AG04450 (cell line): Measurements from ENCODE around the gene EXOC1. TPM values are rescaled to one million over a fixed set of nuclear protein-coding genes. Genes with fewer than 3 reads are reported as not detected.
A peak's percentile ranks its signal among the peaks of the same experiment; 100 is the strongest.

Source experiments
- CTCF ChIA-PET: fragments of 300-600, 350-600 bp; formaldehyde crosslinking; extraction: SDS; loops from one replicate; lab custom pipeline; 2022; ENCODE audit warnings: antibody characterized with exemption, inconsistent platforms; lab: Charles Lee
- POLR2A ChIA-PET: fragments of 350-600 bp; formaldehyde crosslinking; extraction: SDS; loops from one replicate; lab custom pipeline; 2021; ENCODE audit warnings: antibody characterized with exemption, inconsistent platforms; lab: Yijun Ruan, JAX
- DNase-seq: peaks from one replicate; pipeline ENCODE4 v3.0.0-alpha.2; 2011; ENCODE audit warnings: low read depth, low spot score
- H3K27ac ChIP-seq: one replicate; pipeline ENCODE4 v1.5.1; 2012; ENCODE audit warnings: low read depth, low read length, control low read depth
- H3K27me3 ChIP-seq: one replicate; pipeline ENCODE4 v1.6.0; 2012; ENCODE audit warnings: low read length; ENCODE audit not compliant: control insufficient read depth, insufficient read depth
- H3K4me3 ChIP-seq: 2 replicates; pipeline ENCODE4 v1.5.1; 2011; ENCODE audit warnings: mild to moderate bottlenecking, low read depth, low read length, control low read depth
- H3K9me3 ChIP-seq: 2 replicates; pipeline ENCODE4 v1.5.1; 2012; ENCODE audit warnings: low read length; ENCODE audit not compliant: control insufficient read depth, insufficient read depth
- polyA plus RNA-seq: library from polyadenylated mRNA; depleted of rRNA; stranded (reverse); fragments of >200 nt; gene quantifications from 2 replicates; pipeline ENCODE4 v1.2.3, GENCODE V29; 2011
- TF ChIP-seq, protein P1 (sequence below): IDR thresholded peaks from 2 replicates; pipeline ENCODE4 v1.5.1; 2011; ENCODE audit warnings: low read depth, low read length, control low read depth, inconsistent platforms

Gene EXOC1
- polyA plus RNA-seq, 1 experiment: 35.2 TPM

DNA sequence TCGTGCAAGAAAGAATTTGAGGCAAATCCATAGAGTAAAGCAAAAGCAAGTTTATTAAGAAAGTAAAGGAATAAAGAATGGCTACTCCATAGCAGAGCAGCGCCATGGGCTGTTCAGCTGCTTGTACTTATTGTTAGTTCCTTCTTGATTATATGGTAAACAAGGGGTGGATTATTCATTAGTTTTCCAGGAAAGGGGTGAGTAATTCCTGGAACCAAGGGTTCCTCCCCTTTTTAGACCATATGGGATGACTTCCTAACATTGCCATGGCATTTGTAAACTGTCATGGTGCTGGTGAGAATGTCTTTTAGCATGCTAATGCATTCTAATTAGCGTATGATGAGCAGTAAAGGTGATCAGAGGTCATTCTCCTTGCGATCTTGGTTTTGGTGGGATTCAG lies 71.8 kb downstream of the EXOC1 start:
- Histone ChIP-seq H3K27ac (no peak overlapping the region), H3K4me3 (no peak overlapping the region), H3K9me3 (no peaks in the 10 kb centered on the region), H3K27me3 (no peaks in the 10 kb centered on the region)
- no peak for DNase-seq
- TF ChIP-seq, protein P1, sequence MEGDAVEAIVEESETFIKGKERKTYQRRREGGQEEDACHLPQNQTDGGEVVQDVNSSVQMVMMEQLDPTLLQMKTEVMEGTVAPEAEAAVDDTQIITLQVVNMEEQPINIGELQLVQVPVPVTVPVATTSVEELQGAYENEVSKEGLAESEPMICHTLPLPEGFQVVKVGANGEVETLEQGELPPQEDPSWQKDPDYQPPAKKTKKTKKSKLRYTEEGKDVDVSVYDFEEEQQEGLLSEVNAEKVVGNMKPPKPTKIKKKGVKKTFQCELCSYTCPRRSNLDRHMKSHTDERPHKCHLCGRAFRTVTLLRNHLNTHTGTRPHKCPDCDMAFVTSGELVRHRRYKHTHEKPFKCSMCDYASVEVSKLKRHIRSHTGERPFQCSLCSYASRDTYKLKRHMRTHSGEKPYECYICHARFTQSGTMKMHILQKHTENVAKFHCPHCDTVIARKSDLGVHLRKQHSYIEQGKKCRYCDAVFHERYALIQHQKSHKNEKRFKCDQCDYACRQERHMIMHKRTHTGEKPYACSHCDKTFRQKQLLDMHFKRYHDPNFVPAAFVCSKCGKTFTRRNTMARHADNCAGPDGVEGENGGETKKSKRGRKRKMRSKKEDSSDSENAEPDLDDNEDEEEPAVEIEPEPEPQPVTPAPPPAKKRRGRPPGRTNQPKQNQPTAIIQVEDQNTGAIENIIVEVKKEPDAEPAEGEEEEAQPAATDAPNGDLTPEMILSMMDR: no peak
- POLR2A ChIA-PET: interaction anchor here (0.6 kb wide), 1 partner anchor 22 kb away, joined by 5 read pairs; no protein-coding TSS in a partner anchor
- CTCF ChIA-PET: no interaction called here

DNA sequence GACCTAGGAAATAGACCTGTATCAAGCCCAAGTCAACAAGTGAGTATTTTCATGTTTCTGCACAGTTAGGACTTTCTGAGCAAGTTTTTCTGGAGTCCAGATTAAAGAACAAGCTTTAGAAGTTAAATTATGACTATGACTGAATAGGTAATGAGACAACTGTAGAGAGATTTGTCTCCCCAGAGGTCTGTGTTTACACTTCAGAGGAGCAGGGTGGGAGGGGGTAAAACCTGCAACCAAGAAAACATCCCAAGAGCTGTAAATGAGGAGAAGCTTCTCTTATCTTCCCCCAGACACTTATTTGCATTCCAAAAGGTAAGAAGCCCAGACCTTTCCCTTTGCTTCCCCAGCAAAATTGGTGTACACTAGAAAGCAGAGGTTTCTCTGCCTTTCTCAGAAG lies 73.2 kb downstream of the EXOC1 start:
- ChIA-PET POLR2A (no interaction called here), CTCF (interaction anchor here (0.6 to 1.5 kb wide), 3 partner anchors 22 to 60 kb away, joined by 3 to 11 read pairs (median 3); partner anchors contain the start of gene CEP135)
- Histone ChIP-seq H3K27ac (no peak overlapping the region), H3K9me3 (no peaks in the 10 kb centered on the region), H3K27me3 (no peaks in the 10 kb centered on the region), H3K4me3 (no peak overlapping the region)
- TF ChIP-seq, protein P1: no peak
- DNase-seq: no peak

DNA sequence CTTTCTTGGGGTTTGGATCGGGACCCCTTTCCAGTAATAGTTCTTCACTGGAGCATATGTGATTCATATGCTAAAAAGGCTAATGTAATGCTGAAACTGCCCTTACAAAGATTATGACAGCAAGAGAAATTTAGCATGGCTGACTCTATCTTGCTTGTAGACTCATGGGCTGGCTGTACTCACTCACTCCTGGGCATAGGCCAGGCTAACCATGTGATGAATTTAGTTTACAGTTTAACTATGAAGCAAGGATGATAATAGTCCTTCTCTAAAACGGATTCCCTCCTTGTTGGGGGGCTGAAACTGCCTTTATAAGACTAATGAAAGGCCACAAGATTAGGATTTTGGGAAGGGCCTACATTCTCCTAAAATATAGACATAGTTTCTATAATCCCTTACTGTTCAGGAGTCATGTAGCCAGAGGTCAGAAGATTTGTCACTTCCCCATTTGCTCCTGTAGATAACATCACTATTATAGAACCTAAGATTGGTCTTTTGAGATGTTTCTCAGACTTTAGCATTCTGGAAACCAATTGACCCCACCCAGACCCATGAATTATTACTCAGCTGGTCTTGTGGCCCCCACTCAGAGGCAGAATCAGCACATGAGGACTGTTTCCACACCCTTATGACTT lies 74.5 kb downstream of the EXOC1 start:
- ChIA-PET CTCF (no interaction called here), POLR2A (no interaction called here)
- DNase-seq: no peak
- peak overlapping the region; percentile 11 for H3K27ac ChIP-seq
- H3K9me3 ChIP-seq: no peaks in the 10 kb centered on the region
- TF ChIP-seq, protein P1: no peak
- H3K27me3 ChIP-seq: no peaks in the 10 kb centered on the region
- no peak overlapping the region for H3K4me3 ChIP-seq

DNA sequence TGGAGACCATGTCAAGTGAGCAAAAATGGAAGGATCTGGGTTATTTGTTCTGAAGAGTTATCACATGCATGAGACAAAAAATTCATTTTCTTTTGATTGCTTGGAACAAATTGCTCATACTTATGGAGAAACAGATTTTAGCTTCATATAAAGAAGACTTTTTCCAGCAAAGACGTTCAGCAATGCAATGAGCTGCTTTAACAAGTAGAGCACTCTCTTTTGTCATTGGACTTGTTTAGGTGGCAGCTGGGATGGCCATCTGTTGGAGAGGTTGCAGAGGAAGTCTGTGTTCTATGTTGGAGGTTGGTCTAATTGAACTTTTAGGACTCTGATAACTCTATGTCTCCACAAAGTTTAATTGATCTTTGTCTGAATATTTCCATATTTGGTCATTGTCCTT lies 75.4 kb downstream of the EXOC1 start:
- H3K9me3 ChIP-seq: no peaks in the 10 kb centered on the region
- ChIA-PET POLR2A (interaction anchor here (0.6 kb wide), 1 partner anchor 22 kb away, joined by 3 read pairs; no protein-coding TSS in a partner anchor), CTCF (no interaction called here)
- no peak overlapping the region for H3K4me3 ChIP-seq
- TF ChIP-seq, protein P1: no peak
- no peaks in the 10 kb centered on the region for H3K27me3 ChIP-seq
- H3K27ac ChIP-seq: no peak overlapping the region
- no peak for DNase-seq

DNA sequence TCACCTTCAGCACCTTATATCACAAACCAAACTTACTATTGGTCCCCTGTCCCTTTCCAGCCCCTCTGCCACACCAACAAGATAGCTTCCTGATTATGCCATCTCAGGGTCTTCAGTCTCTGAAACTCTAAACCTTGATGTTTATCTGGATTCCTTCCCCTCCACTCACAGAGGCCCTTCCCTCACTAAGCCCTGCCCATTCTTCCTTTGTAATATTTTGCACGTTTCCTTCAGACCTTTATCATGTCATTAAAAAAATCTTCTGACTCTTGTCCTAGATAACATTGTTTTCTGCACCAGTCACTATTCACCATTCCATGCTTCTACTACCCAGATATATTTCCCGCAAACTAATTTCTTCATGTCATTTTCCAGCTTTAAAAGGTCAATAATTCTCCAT lies 77.6 kb downstream of the EXOC1 start:
- CTCF ChIA-PET: interaction anchor here (4.7 kb wide), 1 partner anchor 17 kb away, joined by 53 read pairs; the partner anchor contains the start of gene CEP135
- H3K27ac ChIP-seq: no peak overlapping the region

More for the DNA sequence above, 77.6 kb downstream of the EXOC1 start:
- TF ChIP-seq, protein P1: no peak
- no peaks in the 10 kb centered on the region for H3K9me3 ChIP-seq
- no peak for DNase-seq
- H3K27me3 ChIP-seq: no peaks in the 10 kb centered on the region
- POLR2A ChIA-PET: no interaction called here
- H3K4me3 ChIP-seq: no peak overlapping the region
